SK-N-SH treated with all-trans-retinoic acid at 6 μM for 48 hours (cell line): ENCODE data around the gene NDUFB1.

Source experiments
- ATAC-seq: fragments of 200-7000 bp; cut with Tn5 transposase; 3 replicates; pipeline ENCODE4 v1.9.1; 2020; ENCODE audit warnings: mild to moderate bottlenecking, moderate library complexity
- BACH2 ChIP-seq: fragments of 250-450 bp; sonication (Bioruptor Pico); IDR thresholded peaks from 2 replicates; pipeline ENCODE4 v1.9.0; 2021; ENCODE audit warnings: mild to moderate bottlenecking, borderline replicate concordance
- CREB5 ChIP-seq: fragments of 250-450 bp; sonication (Bioruptor Pico); IDR thresholded peaks from 2 replicates; pipeline ENCODE4 v1.5.1; 2020; ENCODE audit warnings: low read depth, mild to moderate bottlenecking, moderate library complexity
- CSDC2 ChIP-seq: fragments of 250-450 bp; sonication (Bioruptor Pico); IDR thresholded peaks from 2 replicates; pipeline ENCODE4 v1.5.0; 2020; ENCODE audit warnings: mild to moderate bottlenecking, moderate library complexity
- CSRNP3 ChIP-seq: fragments of 250-450 bp; sonication (Bioruptor Pico); IDR thresholded peaks from 2 replicates; pipeline ENCODE4 v1.5.1; 2021; ENCODE audit warnings: mild to moderate bottlenecking, moderate library complexity
- ESRRG ChIP-seq: fragments of 250-450 bp; sonication (Bioruptor Pico); IDR thresholded peaks from 2 replicates; pipeline ENCODE4 v1.6.1; 2021; ENCODE audit warnings: mild to moderate bottlenecking
- GLIS3 ChIP-seq: fragments of 250-450 bp; sonication (Bioruptor Pico); IDR thresholded peaks from 2 replicates; pipeline ENCODE4 v1.5.0; 2020; ENCODE audit warnings: mild to moderate bottlenecking, moderate library complexity
- ISL1 ChIP-seq: fragments of 250-450 bp; sonication (Bioruptor Pico); IDR thresholded peaks from 2 replicates; pipeline ENCODE4 v2.1.2; 2022; ENCODE audit warnings: mild to moderate bottlenecking, moderate library complexity
- OSR1 ChIP-seq: fragments of 250-450 bp; sonication (Bioruptor Pico); IDR thresholded peaks from 2 replicates; pipeline ENCODE4 v1.8.0; 2022; ENCODE audit warnings: moderate library complexity, mild to moderate bottlenecking, inconsistent platforms
- PATZ1 ChIP-seq: fragments of 250-450 bp; sonication (Bioruptor Pico); IDR thresholded peaks from 2 replicates; pipeline ENCODE4 v1.8.0; 2020; ENCODE audit warnings: mild to moderate bottlenecking, moderate library complexity, borderline replicate concordance
- POU6F1 ChIP-seq: fragments of 250-450 bp; sonication (Bioruptor Pico); IDR thresholded peaks from 2 replicates; pipeline ENCODE4 v1.8.0; 2021; ENCODE audit warnings: low read depth, mild to moderate bottlenecking, moderate library complexity, borderline replicate concordance
- PPARA ChIP-seq: fragments of 250-450 bp; sonication (Bioruptor Pico); IDR thresholded peaks from 2 replicates; pipeline ENCODE4 v1.5.0; 2020; ENCODE audit warnings: mild to moderate bottlenecking, borderline replicate concordance
- RARB ChIP-seq: fragments of 250-450 bp; sonication (Bioruptor Pico); IDR thresholded peaks from 2 replicates; pipeline ENCODE4 v1.8.0; 2021; ENCODE audit warnings: mild to moderate bottlenecking, moderate library complexity
- SNAI2 ChIP-seq: fragments of 250-450 bp; sonication (Bioruptor Pico); IDR thresholded peaks from 2 replicates; pipeline ENCODE4 v1.5.0; 2020; ENCODE audit warnings: mild to moderate bottlenecking, moderate library complexity
- TCF4 ChIP-seq: fragments of 250-450 bp; sonication (Bioruptor Pico); IDR thresholded peaks from 2 replicates; pipeline ENCODE4 v1.8.0; 2021; ENCODE audit warnings: mild to moderate bottlenecking, moderate library complexity, borderline replicate concordance
- TOX ChIP-seq: fragments of 250-450 bp; sonication (Bioruptor Pico); IDR thresholded peaks from 2 replicates; pipeline ENCODE4 v1.8.0; 2021; ENCODE audit warnings: mild to moderate bottlenecking, moderate library complexity, borderline replicate concordance
- ZC3H10 ChIP-seq: fragments of 250-450 bp; sonication (Bioruptor Pico); IDR thresholded peaks from 2 replicates; pipeline ENCODE4 v1.5.1; 2021; ENCODE audit warnings: mild to moderate bottlenecking, moderate library complexity
- ZFP3 ChIP-seq: fragments of 250-450 bp; sonication (Bioruptor Pico); IDR thresholded peaks from 2 replicates; pipeline ENCODE4 v1.5.0; 2020; ENCODE audit warnings: mild to moderate bottlenecking, moderate library complexity
- ZNF565 ChIP-seq: fragments of 450-650 bp; formaldehyde crosslinking; conservative IDR thresholded peaks from 2 replicates; pipeline ENCODE4 v1.5.0; 2020; ENCODE audit warnings: low read depth, mild to moderate bottlenecking, moderate library complexity
- ZNF70 ChIP-seq: fragments of 450-650 bp; formaldehyde crosslinking; IDR thresholded peaks from 2 replicates; pipeline ENCODE4 v1.5.0; 2020; ENCODE audit warnings: mild to moderate bottlenecking, moderate library complexity

The NDUFB1 gene

GRCh38 chr14:92153581-92153980 lies 32.1 kb upstream of the NDUFB1 start (continued):
- TF ChIP-seq PATZ1 (CRISPR knock-in tag): no peak
- TF ChIP-seq, all 23 proteins: peak for 0

GRCh38 chr14:92144708-92145107 lies 23.2 kb upstream of the NDUFB1 start:
- peak; percentile 46; the same call in 2 of the 3 replicates for ATAC-seq
- TF ChIP-seq CSRNP3 (CRISPR knock-in tag): no peak
- peak; percentile 54 for TF ChIP-seq ISL1 (CRISPR knock-in tag)

- no peak for ATAC-seq
- TF ChIP-seq CSRNP3 (CRISPR knock-in tag) (no peak), POU6F1 (CRISPR knock-in tag) (no peak), GLIS3 (CRISPR knock-in tag) (no peak), TOX (no peak)
- TF ChIP-seq, all 23 proteins: peak for 0
These were observed 22.5 kb upstream of the NDUFB1 start for GRCh38 chr14:92143962-92144361.

- TF ChIP-seq CREB5 (CRISPR knock-in tag): no peak
- TF ChIP-seq POU6F1 (CRISPR knock-in tag): no peak
- no peak for ATAC-seq
These were observed 21.8 kb upstream of the NDUFB1 start for GRCh38 chr14:92143309-92143708.

GRCh38 chr14:92135269-92135668 lies 13.8 kb upstream of the NDUFB1 start:
- peak; percentile 65 for ATAC-seq
- TF ChIP-seq GLIS3 (CRISPR knock-in tag) (no peak), ZFP3 (CRISPR knock-in tag) (no peak), ZC3H10 (CRISPR knock-in tag) (no peak), ZNF565 (CRISPR knock-in tag) (no peak), OSR1 (CRISPR knock-in tag) (no peak), CSDC2 (CRISPR knock-in tag) (no peak), CSRNP3 (CRISPR knock-in tag) (no peak), PATZ1 (CRISPR knock-in tag) (no peak), TCF4 (CRISPR knock-in tag) (no peak), PPARA (no peak), RARB (CRISPR knock-in tag) (no peak), POU6F1 (CRISPR knock-in tag) (no peak), ISL1 (CRISPR knock-in tag) (no peak), BACH2 (CRISPR knock-in tag) (no peak), ESRRG (no peak), ZNF70 (CRISPR knock-in tag) (no peak; the same call in 1 of the 2 replicates), SNAI2 (CRISPR knock-in tag) (no peak)
